H1 (cell line): ENCODE results near the gene DDX19B. TPM values are rescaled to one million over a fixed set of nuclear protein-coding genes. Genes with fewer than 3 reads are reported as not detected.

ENCODE experiments used
- CHD1 ChIP-seq: IDR thresholded peaks from 2 replicates; pipeline ENCODE4 v1.6.1; 2012; ENCODE audit warnings: low read depth, low read length, improper control_type of control experiment
- SAP30 ChIP-seq: fragments of 300-600 bp; sonication (generic); IDR thresholded peaks from 2 replicates; pipeline ENCODE4 v1.7.1; 2012; ENCODE audit warnings: low read length, moderate library complexity, mild to moderate bottlenecking, inconsistent platforms; ENCODE audit not compliant: insufficient read depth, insufficient replicate concordance
- SUZ12 ChIP-seq: fragments of 200-600 bp; sonication (generic); IDR thresholded peaks from 2 replicates; pipeline ENCODE4 v1.6.1; 2012; ENCODE audit warnings: mild to moderate bottlenecking, inconsistent platforms, low read length, moderate library complexity, mixed read lengths
- TAF7 ChIP-seq: optimal IDR thresholded peaks from 2 replicates; pipeline ENCODE3; 2011; ENCODE audit warnings: low read depth, mild to moderate bottlenecking, inconsistent platforms, low read length, moderate library complexity, borderline replicate concordance
- polyA plus RNA-seq, 7 experiments: library from polyadenylated mRNA; depleted of rRNA in 3 of 7; stranded (reverse) in 5 of 7; unstranded in 2 of 7; fragments of >200 nt in 5 of 7; fragments of 200-250 nt in 2 of 7; gene quantifications; 1 replicate in 5 of 7; 2 replicates in 1 of 7; 4 replicates in 1 of 7; pipeline versions ENCODE4 v1.2.1 to v1.2.3, GENCODE V29; 2011 to 2013; ENCODE audit warnings: missing spikeins in 2 of 7, mixed read lengths in 2 of 7
- total RNA-seq: library from RNA; stranded (reverse); fragmentation: NEBNext Ultra II Directional; extraction: Animal tissue kit (Norgen Biotek cat#: 25700); gene quantifications from 2 replicates; pipeline ENCODE4 v1.2.1, GENCODE V29; 2021

DDX19B gene
- total and polyA plus RNA-seq, 2 of the 8 experiments (the other 6 are each of a cell fraction or from before 2014, with no cell fraction given): 40.5 to 42.7 TPM

GRCh38 chr16:70269471-70269870 lies 29.5 kb upstream of the DDX19B start (continued):
- TF ChIP-seq CHD1: no peak
- no peak for TF ChIP-seq SUZ12
- TF ChIP-seq TAF7: no peak
- no peak for TF ChIP-seq SAP30
